Mesenteric fat pad (tissue), 1 donor: ENCODE results near the gene ARHGEF25. TPM values are rescaled to one million over a fixed set of nuclear protein-coding genes. Genes with fewer than 3 reads are reported as not detected.
"Not testable (repeated sequence)": the region's sequence is repeated elsewhere in the genome, so short reads cannot be mapped to it uniquely, and the experiment has no call there.

ENCODE experiments used
- DNase-seq: peaks from one replicate; pipeline ENCODE4 v3.0.0-alpha.2; 2020; ENCODE audit warnings: low spot score
- total RNA-seq: library from RNA; stranded (reverse); fragmentation: NEBNext Ultra II Directional; extraction: Animal tissue kit (Norgen Biotek cat#: 25700); gene quantifications from one replicate; pipeline ENCODE4 v1.2.1, GENCODE V29; 2021
- donor health status: DM: yes; HTN: yes; CAD: no.

Gene ARHGEF25
- total RNA-seq, 1 donor from 2014 or later: 12.8 TPM

GRCh38 chr12:57584690-57585089 is 26.5 kb upstream of the ARHGEF25 start:
- no peak for DNase-seq

GRCh38 chr12:57585156-57585555 is 26.1 kb upstream of the ARHGEF25 start:
- no peak for DNase-seq

- no peak for DNase-seq
Observed at GRCh38 chr12:57586128-57586527, 25.1 kb upstream of the ARHGEF25 start.

- DNase-seq: no peak
Observed at GRCh38 chr12:57586832-57587429, 24.3 kb upstream of the ARHGEF25 start.

GRCh38 chr12:57588951-57589610 is 22.2 kb upstream of the ARHGEF25 start:
- not testable (repeated sequence) for DNase-seq

- no peak for DNase-seq
Observed at GRCh38 chr12:57590479-57590863, 20.8 kb upstream of the ARHGEF25 start.

- peak; percentile 94 for DNase-seq
Observed at GRCh38 chr12:57590864-57591781, 20.1 kb upstream of the ARHGEF25 start, which contains the start of gene PIP4K2C. Gene PIP4K2C, plus strand, starts transcription at chr12:57591192. Its CDS starts 98 bp downstream, at chr12:57591290.

GRCh38 chr12:57591782-57592325 is 19.4 kb upstream of the ARHGEF25 start:
- no peak for DNase-seq

- no peak for DNase-seq
Observed at GRCh38 chr12:57592551-57593165, 18.6 kb upstream of the ARHGEF25 start.

GRCh38 chr12:57593187-57593586 is 18.0 kb upstream of the ARHGEF25 start:
- no peak for DNase-seq

GRCh38 chr12:57600395-57600794 is 10.8 kb upstream of the ARHGEF25 start:
- DNase-seq: no peak

- DNase-seq: no peak
Observed at GRCh38 chr12:57602544-57602943, 8.7 kb upstream of the ARHGEF25 start.

GRCh38 chr12:57603324-57603723 is 7.9 kb upstream of the ARHGEF25 start:
- no peak for DNase-seq

- peak; percentile 39 for DNase-seq
Observed at GRCh38 chr12:57603815-57604453, 7.3 kb upstream of the ARHGEF25 start.

- peak; percentile 71 for DNase-seq
Observed at GRCh38 chr12:57604454-57604991, 6.7 kb upstream of the ARHGEF25 start, which contains the start of gene DTX3. Gene DTX3, plus strand, starts transcription at chr12:57604824. Its CDS starts 1,694 bp downstream, at chr12:57606518.

- DNase-seq: peak; percentile 89
Observed at GRCh38 chr12:57604992-57605810, 6.0 kb upstream of the ARHGEF25 start.

GRCh38 chr12:57605811-57606311 is 5.4 kb upstream of the ARHGEF25 start:
- peak; percentile 2 for DNase-seq

- DNase-seq: no peak
Observed at GRCh38 chr12:57606399-57606798, 4.8 kb upstream of the ARHGEF25 start.

- DNase-seq: peak; percentile 71
Observed at GRCh38 chr12:57606821-57607220, 4.4 kb upstream of the ARHGEF25 start.
